K562 (cell line): ENCODE results near the gene OTOG. TPM values are rescaled to one million over a fixed set of nuclear protein-coding genes. Genes with fewer than 3 reads are reported as not detected.

Source experiments
- CBFB ChIP-seq: sonication (generic); formaldehyde crosslinking; IDR thresholded peaks from 2 replicates; pipeline ENCODE4 v1.4.0; 2020; ENCODE audit warnings: mild to moderate bottlenecking, missing genetic modification reagents
- CC2D1A ChIP-seq: fragments of 450-650 bp; IDR thresholded peaks from 2 replicates; pipeline ENCODE4 v1.6.1; 2017; ENCODE audit warnings: mild to moderate bottlenecking
- CHD4 ChIP-seq: fragments of 200-600 bp; sonication (generic); IDR thresholded peaks from 3 replicates; pipeline ENCODE4 v1.6.1; 2012; ENCODE audit warnings: low read depth, mild to moderate bottlenecking, mixed read lengths, low read length, inconsistent platforms; ENCODE audit not compliant: insufficient read depth, insufficient replicate concordance, poor library complexity, severe bottlenecking
- CLOCK ChIP-seq: fragments of 250-450 bp; sonication (Bioruptor Pico); IDR thresholded peaks from 2 replicates; pipeline ENCODE4 v1.4.0; 2020; ENCODE audit warnings: mild to moderate bottlenecking, moderate library complexity, borderline replicate concordance
- EGR1 ChIP-seq: fragments of 450-650 bp; conservative IDR thresholded peaks from 2 replicates; pipeline ENCODE4 v1.6.1; 2017; ENCODE audit warnings: mild to moderate bottlenecking
- L3MBTL2 ChIP-seq: fragments of 450-650 bp; IDR thresholded peaks from 2 replicates; pipeline ENCODE4 v1.6.1; 2016; ENCODE audit warnings: mild to moderate bottlenecking, moderate library complexity
- LCOR ChIP-seq: sonication (generic); formaldehyde crosslinking; IDR thresholded peaks from 2 replicates; pipeline ENCODE4 v1.8.0; 2022; ENCODE audit warnings: mild to moderate bottlenecking, missing genetic modification reagents
- MAZ ChIP-seq, 2 experiments: fragments of 450-650 bp in 1 of 2; sonication (generic) in 1 of 2; formaldehyde crosslinking; IDR thresholded peaks in 1 of 2; conservative IDR thresholded peaks in 1 of 2; 2 replicates each; pipeline versions ENCODE4 v1.4.0 to v1.5.0; 2020; ENCODE audit warnings: mild to moderate bottlenecking in 1 of 2, missing genetic modification reagents in 1 of 2
- PYGO2 ChIP-seq: fragments of 450-650 bp; IDR thresholded peaks from 2 replicates; pipeline ENCODE4 v1.6.1; 2016; ENCODE audit warnings: mild to moderate bottlenecking, missing genetic modification characterization, moderate library complexity, missing compliant biosample characterization
- RAD21 ChIP-seq, 2 experiments: fragments of 250-450 bp in 1 of 2; fragments of 450-650 bp in 1 of 2; sonication (Bioruptor Pico) in 1 of 2; formaldehyde crosslinking in 1 of 2; IDR thresholded peaks in 1 of 2; conservative IDR thresholded peaks in 1 of 2; 2 replicates each; pipeline versions ENCODE4 v1.4.0 to v1.8.0; 2020 to 2022; ENCODE audit warnings: mild to moderate bottlenecking in 2 of 2, moderate library complexity in 1 of 2
- RBM14 ChIP-seq: fragments of 200-400 bp; formaldehyde crosslinking; IDR thresholded peaks from 2 replicates; pipeline ENCODE4 v1.6.1; 2018; ENCODE audit warnings: low read depth, mild to moderate bottlenecking, low read length, moderate library complexity, borderline replicate concordance; ENCODE audit not compliant: insufficient read depth
- SAP30 ChIP-seq: fragments of 200-600 bp; sonication (generic); IDR thresholded peaks from 2 replicates; pipeline ENCODE4 v1.6.1; 2012; ENCODE audit warnings: borderline replicate concordance, low read depth, mild to moderate bottlenecking, moderate library complexity, low read length, control low read depth, inconsistent platforms; ENCODE audit not compliant: insufficient read depth, poor library complexity, severe bottlenecking
- SIN3A ChIP-seq, 2 experiments: fragments of 150-350 bp in 1 of 2; IDR thresholded peaks; 2 replicates each; pipeline ENCODE4 v1.6.1; 2011 to 2016; ENCODE audit warnings: borderline replicate concordance in 2 of 2, low read depth in 2 of 2, low read length in 2 of 2, mild to moderate bottlenecking in 2 of 2, moderate library complexity in 2 of 2; ENCODE audit not compliant: control insufficient read depth in 1 of 2
- SMC3 ChIP-seq: conservative IDR thresholded peaks from 2 replicates; pipeline ENCODE4 v1.6.1; 2011; ENCODE audit warnings: low read depth, low read length, improper control_type of control experiment; ENCODE audit not compliant: insufficient read depth
- SRSF1 ChIP-seq: fragments of 200-400 bp; formaldehyde crosslinking; IDR thresholded peaks from 2 replicates; pipeline ENCODE4 v1.6.1; 2017; ENCODE audit warnings: mild to moderate bottlenecking, low read depth, low read length, moderate library complexity
- ZBTB2 ChIP-seq: fragments of 450-650 bp; IDR thresholded peaks from 2 replicates; pipeline ENCODE4 v1.6.1; 2016; ENCODE audit warnings: antibody characterized with exemption
- ZBTB33 ChIP-seq: sonication (generic); formaldehyde crosslinking; IDR thresholded peaks from 2 replicates; pipeline ENCODE4 v1.8.1; 2023; ENCODE audit warnings: mild to moderate bottlenecking, missing genetic modification reagents
- ZC3H11A ChIP-seq: IDR thresholded peaks from 2 replicates; pipeline ENCODE4 v1.6.1; 2012; ENCODE audit warnings: low read depth, low read length, improper control_type of control experiment
- polyA plus RNA-seq, 8 experiments: library from polyadenylated mRNA; depleted of rRNA in 4 of 8; stranded (reverse) in 5 of 8; unstranded in 3 of 8; fragments of >200 nt; fragmentation: Nextera tagmentation in 2 of 8; fragmentation: Illumina TruSeq in 1 of 8; extraction: Ambion mirVana in 2 of 8; extraction: Trizol in 1 of 8; gene quantifications; 2 replicates each; pipeline versions ENCODE4 v1.2.1 to v1.2.3, GENCODE V29; 2011 to 2014; ENCODE audit warnings: inconsistent platforms in 1 of 8, missing spikeins in 1 of 8
- total RNA-seq, 7 experiments: library from RNA; depleted of rRNA in 6 of 7; stranded (reverse); fragments of >200 nt in 6 of 7; fragmentation: Illumina TruSeq in 2 of 7; extraction: Trizol in 2 of 7; gene quantifications; 2 replicates each; pipeline versions ENCODE4 v1.2.1 to v1.2.3, GENCODE V29; 2011 to 2021; ENCODE audit warnings: low replicate concordance in 1 of 7

Gene OTOG
- total and polyA plus RNA-seq, 9 of the 15 experiments (the other 6 are each of a cell fraction or from before 2014, with no cell fraction given), result not detected

GRCh38 chr11:17598700-17599459, 51.8 kb downstream of the OTOG start (continued):
- TF ChIP-seq RBM14 (no peak), MAZ (CRISPR knock-in tag; conservative IDR thresholded peaks at IDR 0.05 in 1 of 2, IDR thresholded peaks at IDR 0.05 in 1 of 2) (no peak), CHD4 (no peak), ZC3H11A (no peak), LCOR (CRISPR knock-in tag) (no peak), SIN3A (IDR thresholded peaks at IDR 0.05; ENCODE audit: borderline replicate concordance in 2 of 2, control insufficient read depth in 1 of 2, low read depth in 2 of 2, low read length in 2 of 2) (no peak), SRSF1 (no peak), SMC3 (peak; percentile 88), CLOCK (CRISPR knock-in tag) (no peak), CC2D1A (0 out of 2 replicates have a peak, but pooled peaks have one; percentile 23), ZBTB33 (CRISPR knock-in tag) (no peak), SAP30 (no peak), CBFB (no peak), EGR1 (no peak), L3MBTL2 (no peak), ZBTB2 (no peak), RAD21 (CRISPR knock-in tag; conservative IDR thresholded peaks at IDR 0.05 in 1 of 2, IDR thresholded peaks at IDR 0.05 in 1 of 2) (peak; percentile 73 to 89), PYGO2 (no peak)
